C4-2B (cell line): ENCODE measurements around the gene MAN1A2.

Experiments used
- CTCF ChIP-seq: fragments of 450-650 bp; conservative IDR thresholded peaks from 2 replicates; pipeline ENCODE4 v1.5.1; 2017; ENCODE audit warnings: mild to moderate bottlenecking
- ZFX ChIP-seq: fragments of 450-650 bp; IDR thresholded peaks from 2 replicates; pipeline ENCODE4 v1.6.1; 2017

GRCh38 chr1:117573386-117574023 lies 206.3 kb downstream of the MAN1A2 start:
- TF ChIP-seq CTCF (no peak), ZFX (no peak)
